Gastrocnemius medialis (tissue), 4 donors: ENCODE results near the gene KCMF1. TPM values are rescaled to one million over a fixed set of nuclear protein-coding genes. Genes with fewer than 3 reads are reported as not detected.

Source experiments
- ATAC-seq, 2 donors: fragments of 150-250 bp; one replicate each; pipeline ENCODE4 v1.9.1; 2016
- DNase-seq, 2 donors: peaks; one replicate each; pipeline ENCODE4 v3.0.0-alpha.2; 2019
- H3K27ac ChIP-seq, 4 donors: fragments of 200-600 bp; sonication (generic); 1 replicate in 1 of 4; 2 replicates in 3 of 4; pipeline ENCODE4 v1.5.1; 2016 to 2018; ENCODE audit warnings: mild to moderate bottlenecking in 2 of 4, moderate library complexity in 1 of 4
- H3K27me3 ChIP-seq, 3 donors: fragments of 200-600 bp; sonication (generic) in 2 of 3; 1 replicate in 1 of 3; 2 replicates in 2 of 3; pipeline versions ENCODE4 v1.5.1 to v1.6.0; 2016 to 2019; ENCODE audit warnings: mild to moderate bottlenecking in 1 of 3, moderate library complexity in 1 of 3
- H3K36me3 ChIP-seq, 2 donors: fragments of 200-600 bp; sonication (generic) in 1 of 2; one replicate each; pipeline ENCODE4 v1.5.1; 2017 to 2018
- H3K4me1 ChIP-seq, 2 donors: fragments of 200-600 bp; sonication (generic) in 1 of 2; one replicate each; pipeline ENCODE4 v1.5.1; 2016 to 2017; ENCODE audit warnings: mild to moderate bottlenecking in 2 of 2
- H3K4me3 ChIP-seq, 4 donors: fragments of 200-600 bp; sonication (generic) in 3 of 4; 1 replicate in 1 of 4; 2 replicates in 3 of 4; pipeline ENCODE4 v1.5.1; 2016 to 2019; ENCODE audit warnings: mild to moderate bottlenecking in 2 of 4
- H3K9me3 ChIP-seq, 3 donors: fragments of 200-600 bp; sonication (generic) in 2 of 3; 1 replicate in 1 of 3; 2 replicates in 2 of 3; pipeline ENCODE4 v1.5.1; 2016 to 2019
- POLR2A ChIP-seq, 2 donors: fragments of 450-650 bp; IDR thresholded peaks; one replicate each; pipeline ENCODE4 v1.6.1; 2017; ENCODE audit warnings: antibody characterized with exemption in 2 of 2, mild to moderate bottlenecking in 2 of 2, moderate library complexity in 2 of 2
- in situ Hi-C, 4 donors: fragments of 200-750 bp; cut with MboI; loops; one replicate each; pipeline versions ENCODE4 v1.15.0 to v1.8.0; 2017; ENCODE audit warnings: low sequenced_read_pairs in 4 of 4
- intact Hi-C: fragments of 100-400 bp; cut with DNase I; formaldehyde crosslinking; loops from one replicate; pipeline ENCODE4 v1.15.1; 2023; ENCODE audit warnings: low total_unique reads
- total RNA-seq, 4 donors: library from RNA; depleted of rRNA; stranded (reverse); fragments of >200 nt; gene quantifications; one replicate each; pipeline versions ENCODE4 v1.1.0 to v1.2.3, GENCODE V29; 2016
- TF ChIP-seq, protein P1 (sequence below), 5 experiments: fragments of 450-650 bp in 3 of 5; fragments of 200-600 bp in 2 of 5; sonication (generic) in 2 of 5; IDR thresholded peaks in 4 of 5; conservative IDR thresholded peaks in 1 of 5; 1 replicate in 4 of 5; 2 replicates in 1 of 5; pipeline ENCODE4 v1.5.1; 2016 to 2019; ENCODE audit warnings: antibody characterized with exemption in 5 of 5, mild to moderate bottlenecking in 3 of 5, moderate library complexity in 3 of 5

The KCMF1 gene
- total RNA-seq, 4 donors from 2014 or later: 158 to 178 (median 165) TPM

GRCh38 chr2:85034158-85034557, 63.2 kb downstream of the KCMF1 start:
- ATAC-seq: no peak
- in situ Hi-C loops: no loop called here
- intact Hi-C loops: no loop called here

GRCh38 chr2:85037622-85038021, 66.7 kb downstream of the KCMF1 start:
- Histone ChIP-seq H3K27me3 (no peaks in the 10 kb centered on the region), H3K36me3 (peaks cover 0 to 35% of the 10 kb centered on the region in 2 donors)

More at GRCh38 chr2:85034158-85034557, 63.2 kb downstream of the KCMF1 start:
- no peak for TF ChIP-seq POLR2A (IDR thresholded peaks at IDR 0.05)
- TF ChIP-seq, protein P1, sequence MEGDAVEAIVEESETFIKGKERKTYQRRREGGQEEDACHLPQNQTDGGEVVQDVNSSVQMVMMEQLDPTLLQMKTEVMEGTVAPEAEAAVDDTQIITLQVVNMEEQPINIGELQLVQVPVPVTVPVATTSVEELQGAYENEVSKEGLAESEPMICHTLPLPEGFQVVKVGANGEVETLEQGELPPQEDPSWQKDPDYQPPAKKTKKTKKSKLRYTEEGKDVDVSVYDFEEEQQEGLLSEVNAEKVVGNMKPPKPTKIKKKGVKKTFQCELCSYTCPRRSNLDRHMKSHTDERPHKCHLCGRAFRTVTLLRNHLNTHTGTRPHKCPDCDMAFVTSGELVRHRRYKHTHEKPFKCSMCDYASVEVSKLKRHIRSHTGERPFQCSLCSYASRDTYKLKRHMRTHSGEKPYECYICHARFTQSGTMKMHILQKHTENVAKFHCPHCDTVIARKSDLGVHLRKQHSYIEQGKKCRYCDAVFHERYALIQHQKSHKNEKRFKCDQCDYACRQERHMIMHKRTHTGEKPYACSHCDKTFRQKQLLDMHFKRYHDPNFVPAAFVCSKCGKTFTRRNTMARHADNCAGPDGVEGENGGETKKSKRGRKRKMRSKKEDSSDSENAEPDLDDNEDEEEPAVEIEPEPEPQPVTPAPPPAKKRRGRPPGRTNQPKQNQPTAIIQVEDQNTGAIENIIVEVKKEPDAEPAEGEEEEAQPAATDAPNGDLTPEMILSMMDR (IDR thresholded peaks at IDR 0.05 in 4 of 5, conservative IDR thresholded peaks at IDR 0.05 in 1 of 5): no peak
- no peaks in the 10 kb centered on the region for H3K9me3 ChIP-seq
- H3K27me3 ChIP-seq: no peaks in the 10 kb centered on the region
- H3K27ac ChIP-seq: no peak overlapping the region
- peaks cover 0 to 61% of the 10 kb centered on the region in 2 donors for H3K36me3 ChIP-seq
- no peak overlapping the region for H3K4me3 ChIP-seq
- DNase-seq: no peak
- no peaks in the 10 kb centered on the region for H3K4me1 ChIP-seq

DNA sequence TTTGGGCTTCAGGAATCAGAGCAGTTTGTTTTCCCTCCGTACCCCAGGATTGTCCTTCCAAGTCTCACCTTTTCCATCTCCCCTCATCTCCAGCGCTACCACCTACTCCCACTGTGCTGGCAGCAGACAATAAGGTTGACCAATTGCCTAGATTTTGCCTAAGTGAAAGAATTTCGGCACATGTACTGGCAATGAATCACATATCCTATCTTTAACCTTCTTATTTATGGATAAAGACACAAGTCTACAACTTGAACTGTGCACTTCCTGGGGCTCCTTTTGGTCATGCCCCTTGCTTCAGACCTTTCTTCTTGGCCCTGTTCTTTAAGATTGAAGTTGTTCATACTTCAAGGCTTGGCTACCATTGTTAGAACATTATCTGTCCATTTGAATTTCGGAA, 71.4 kb downstream of the KCMF1 start:
- intact Hi-C loops (no loop called here), in situ Hi-C loops (no loop called here)
- no peak for ATAC-seq
- H3K27ac ChIP-seq: peak overlapping the region in 1 of 4 donors; percentile 11
- H3K27me3 ChIP-seq: no peaks in the 10 kb centered on the region
- H3K4me1 ChIP-seq: peaks cover 0 to 11% of the 10 kb centered on the region in 2 donors
- DNase-seq: no peak
- no peaks in the 10 kb centered on the region for H3K9me3 ChIP-seq
- H3K36me3 ChIP-seq: peaks cover 2 to 49% of the 10 kb centered on the region in 2 donors
- TF ChIP-seq, protein P1 (IDR thresholded peaks at IDR 0.05 in 4 of 5, conservative IDR thresholded peaks at IDR 0.05 in 1 of 5): no peak
- TF ChIP-seq POLR2A (IDR thresholded peaks at IDR 0.05): no peak
- no peak overlapping the region for H3K4me3 ChIP-seq

More at GRCh38 chr2:85037622-85038021, 66.7 kb downstream of the KCMF1 start:
- no peaks in the 10 kb centered on the region for H3K9me3 ChIP-seq
- TF ChIP-seq, protein P1 (IDR thresholded peaks at IDR 0.05 in 4 of 5, conservative IDR thresholded peaks at IDR 0.05 in 1 of 5): no peak
- no peak for TF ChIP-seq POLR2A (IDR thresholded peaks at IDR 0.05)
- ATAC-seq: no peak
- DNase-seq: no peak
- H3K27ac ChIP-seq: no peak overlapping the region
- intact Hi-C loops (no loop called here), in situ Hi-C loops (no loop called here)
- H3K4me1 ChIP-seq: no peaks in the 10 kb centered on the region
- H3K4me3 ChIP-seq: no peak overlapping the region

GRCh38 chr2:85048534-85048933, 77.6 kb downstream of the KCMF1 start:
- H3K4me3 ChIP-seq: no peak overlapping the region
- H3K9me3 ChIP-seq: no peaks in the 10 kb centered on the region
- in situ Hi-C loops: no loop called here
- peaks cover 2 to 77% of the 10 kb centered on the region in 2 donors for H3K36me3 ChIP-seq
- ATAC-seq: no peak
- peaks cover 0 to 3% of the 10 kb centered on the region in 2 donors for H3K4me1 ChIP-seq
- TF ChIP-seq, protein P1 (IDR thresholded peaks at IDR 0.05 in 4 of 5, conservative IDR thresholded peaks at IDR 0.05 in 1 of 5): no peak
- TF ChIP-seq POLR2A (IDR thresholded peaks at IDR 0.05): no peak
- DNase-seq: no peak
- intact Hi-C loops: no loop called here
- H3K27ac ChIP-seq: no peak overlapping the region
- no peaks in the 10 kb centered on the region for H3K27me3 ChIP-seq

- DNase-seq: no peak
- ATAC-seq: no peak
- H3K27me3 ChIP-seq: no peaks in the 10 kb centered on the region
- H3K4me1 ChIP-seq: no peaks in the 10 kb centered on the region
- peaks cover 0 to 70% of the 10 kb centered on the region in 2 donors for H3K36me3 ChIP-seq
- in situ Hi-C loops: no loop called here
- H3K9me3 ChIP-seq: no peaks in the 10 kb centered on the region
- TF ChIP-seq, protein P1 (IDR thresholded peaks at IDR 0.05 in 4 of 5, conservative IDR thresholded peaks at IDR 0.05 in 1 of 5): no peak
- TF ChIP-seq POLR2A (IDR thresholded peaks at IDR 0.05): no peak
- no peak overlapping the region for H3K4me3 ChIP-seq
- H3K27ac ChIP-seq: no peak overlapping the region
- intact Hi-C loops: no loop called here
These were observed 78.3 kb downstream of the KCMF1 start for GRCh38 chr2:85049236-85049635.
